CD4-positive, alpha-beta T cell treated with Interleukin-6 for 4 hours (primary cell): ENCODE results near the gene CDK18.
"Not testable (repeated sequence)": the region's sequence is repeated elsewhere in the genome, so short reads cannot be mapped to it uniquely, and the experiment has no call there.

Experiments used
- DNase-seq: peaks from one replicate; pipeline ENCODE4 v3.0.0-alpha.2; 2020; ENCODE audit warnings: mixed read lengths

CDK18 gene

DNA sequence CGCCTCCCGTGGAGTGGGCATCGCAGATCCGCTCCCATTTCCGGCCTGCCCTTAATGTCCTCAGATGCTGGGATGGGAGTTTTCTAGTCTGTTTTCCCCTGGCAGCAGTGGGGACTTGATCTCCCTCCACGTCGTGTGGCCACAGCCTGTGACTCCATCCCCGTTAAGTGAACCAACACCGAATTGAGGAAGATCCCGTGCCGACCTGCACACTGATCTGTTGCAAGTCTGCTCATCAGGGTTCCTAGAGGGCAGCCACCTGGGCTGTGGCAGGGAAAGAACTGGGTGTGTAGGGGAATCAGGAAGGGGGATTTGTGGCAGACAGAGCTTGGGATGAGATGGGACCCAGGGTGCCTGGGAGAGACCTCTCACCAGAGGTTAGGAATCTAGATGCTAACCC, 23.3 kb upstream of the CDK18 start:
- no peak for DNase-seq

DNA sequence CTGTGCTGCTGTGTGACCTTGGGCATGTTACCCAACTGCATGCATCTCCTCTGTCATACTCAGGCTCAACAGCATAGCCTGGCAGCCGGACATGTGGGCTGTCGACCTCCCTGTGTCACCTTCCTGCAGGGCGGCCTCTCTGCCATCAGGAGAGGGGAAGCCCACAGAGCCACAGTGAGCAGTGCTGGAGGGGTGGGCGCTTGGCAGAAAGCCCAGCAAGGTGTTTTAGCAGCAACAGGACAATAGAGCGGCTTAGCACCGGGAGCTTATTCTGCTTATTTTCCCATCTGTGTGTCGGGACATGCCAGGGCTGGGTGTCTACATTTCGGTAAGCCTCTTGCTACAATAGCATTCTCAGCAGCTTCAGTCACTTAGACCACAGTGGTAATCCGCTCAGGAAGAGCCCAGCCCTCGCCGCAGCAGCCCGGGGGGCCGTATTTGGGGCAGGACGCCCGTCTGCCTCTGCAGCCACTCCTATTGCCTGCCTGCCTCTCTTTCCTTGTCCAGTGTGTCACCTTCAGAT, 22.8 kb upstream of the CDK18 start:
- DNase-seq, result no peak

- not testable (repeated sequence) for DNase-seq
These were observed 21.9 kb upstream of the CDK18 start for GRCh38 chr1:205482587-205482986.

GRCh38 chr1:205483372-205483771, 21.1 kb upstream of the CDK18 start:
- no peak for DNase-seq

- peak; percentile 69 for DNase-seq
These were observed 19.2 kb upstream of the CDK18 start for GRCh38 chr1:205484985-205485967.

GRCh38 chr1:205486258-205486657, 18.2 kb upstream of the CDK18 start:
- DNase-seq, result no peak

- peak; percentile 53 for DNase-seq
These were observed 16.3 kb upstream of the CDK18 start for GRCh38 chr1:205488074-205488723.

GRCh38 chr1:205491794-205492193, 12.7 kb upstream of the CDK18 start:
- DNase-seq, result no peak

DNA sequence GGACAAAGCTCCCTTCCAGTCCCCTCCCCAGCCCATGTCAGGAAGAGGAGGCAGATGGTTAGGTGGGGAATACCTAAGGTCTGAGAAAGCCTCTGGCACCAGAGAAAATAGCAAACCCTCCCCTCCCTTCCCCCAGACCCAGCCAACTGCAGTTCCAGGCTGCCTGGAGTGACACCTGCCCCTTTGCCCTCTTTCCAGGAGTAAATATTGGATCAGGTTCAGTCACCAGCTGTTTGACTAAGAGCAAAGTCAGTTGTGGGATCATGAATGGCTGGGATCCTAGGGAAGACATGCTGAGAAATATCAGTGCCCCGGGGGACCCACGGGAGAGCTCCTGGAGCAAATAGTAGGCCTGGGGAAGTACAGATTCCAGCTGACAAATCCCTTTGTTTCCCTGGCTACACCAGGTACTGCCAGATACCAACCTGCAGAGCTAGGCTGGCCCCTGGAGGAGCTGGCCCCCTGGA, 12.2 kb upstream of the CDK18 start:
- no peak for DNase-seq

- DNase-seq, result no peak
These were observed 11.7 kb upstream of the CDK18 start for GRCh38 chr1:205492774-205493173.

DNA sequence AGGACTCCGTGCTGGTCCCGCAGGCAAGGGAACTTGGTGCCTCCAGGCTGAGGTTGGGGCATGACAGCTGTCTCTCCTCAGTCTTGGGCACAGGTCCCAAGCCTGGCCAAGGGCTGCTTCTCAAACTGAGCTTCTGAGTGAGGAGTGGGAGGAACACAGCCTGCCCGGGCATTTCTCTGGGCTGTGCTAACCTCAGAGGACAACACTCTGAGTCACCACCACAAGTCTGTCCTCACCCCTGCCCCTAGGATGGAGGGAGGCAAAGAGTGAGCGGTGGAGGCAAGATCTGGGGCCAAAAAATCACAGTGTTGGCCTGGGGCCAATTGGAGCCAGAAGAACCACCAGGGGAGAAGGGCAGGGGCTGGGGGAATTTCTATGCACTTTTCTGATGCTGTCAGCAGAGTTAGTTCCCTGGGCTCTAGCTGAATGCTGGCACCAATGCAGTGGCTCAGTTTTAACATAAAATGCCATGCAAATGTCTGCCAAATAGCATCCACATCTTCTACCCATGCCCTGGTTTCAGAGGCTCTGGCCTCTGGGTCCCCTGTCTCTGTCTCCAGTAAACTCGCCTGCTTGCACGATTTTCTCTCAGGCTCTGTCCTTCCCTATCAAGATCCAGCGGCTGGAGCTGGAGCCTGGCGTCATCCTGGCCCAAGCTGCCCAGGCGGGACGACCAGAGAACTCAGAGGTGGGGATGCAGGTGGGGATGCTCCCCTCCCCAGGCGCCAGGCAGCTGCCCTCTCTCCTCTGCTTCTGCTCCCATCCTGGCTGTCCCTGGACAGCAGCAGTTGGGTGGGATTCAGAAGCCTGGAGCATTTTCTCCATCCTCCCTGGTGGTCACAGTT, 11.0 kb upstream of the CDK18 start:
- DNase-seq, result no peak

GRCh38 chr1:205494115-205494514, 10.4 kb upstream of the CDK18 start:
- no peak for DNase-seq

DNA sequence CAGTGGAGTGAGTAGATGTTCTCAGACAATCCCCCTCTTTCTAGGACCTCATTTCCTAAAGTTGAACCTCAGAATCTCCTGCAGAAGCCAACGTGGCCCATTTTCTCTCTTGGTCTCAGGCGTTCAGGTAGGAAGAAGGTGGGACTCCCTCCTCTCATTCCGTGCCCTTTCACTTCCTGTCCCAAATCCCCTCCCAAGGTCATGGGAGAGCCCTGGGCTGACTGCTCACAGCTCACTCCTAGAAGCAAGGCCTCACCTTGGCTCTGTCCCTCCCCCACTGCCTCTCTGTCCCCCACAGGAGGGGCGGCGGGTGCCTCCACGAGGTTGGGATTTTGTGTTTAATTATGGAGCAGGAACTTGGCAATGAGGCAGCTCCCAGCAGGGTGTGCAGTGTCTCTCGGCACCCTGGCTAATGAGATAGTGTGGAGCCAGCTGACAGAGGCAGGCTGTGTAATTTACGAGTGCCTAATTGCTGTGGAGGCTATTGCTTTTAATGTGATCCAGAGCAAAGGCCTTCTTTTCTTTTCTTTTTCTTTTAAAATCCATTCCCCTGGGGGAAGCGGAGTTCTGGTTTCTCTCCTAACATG, 9.1 kb upstream of the CDK18 start:
- no peak for DNase-seq

- no peak for DNase-seq
These were observed 7.8 kb upstream of the CDK18 start for GRCh38 chr1:205496661-205497060.

- DNase-seq, result no peak
These were observed 7.1 kb upstream of the CDK18 start for GRCh38 chr1:205497351-205497750.

- no peak for DNase-seq
These were observed 4.7 kb upstream of the CDK18 start for GRCh38 chr1:205499789-205500188.

GRCh38 chr1:205500240-205501233, 3.9 kb upstream of the CDK18 start:
- DNase-seq, result no peak

DNA sequence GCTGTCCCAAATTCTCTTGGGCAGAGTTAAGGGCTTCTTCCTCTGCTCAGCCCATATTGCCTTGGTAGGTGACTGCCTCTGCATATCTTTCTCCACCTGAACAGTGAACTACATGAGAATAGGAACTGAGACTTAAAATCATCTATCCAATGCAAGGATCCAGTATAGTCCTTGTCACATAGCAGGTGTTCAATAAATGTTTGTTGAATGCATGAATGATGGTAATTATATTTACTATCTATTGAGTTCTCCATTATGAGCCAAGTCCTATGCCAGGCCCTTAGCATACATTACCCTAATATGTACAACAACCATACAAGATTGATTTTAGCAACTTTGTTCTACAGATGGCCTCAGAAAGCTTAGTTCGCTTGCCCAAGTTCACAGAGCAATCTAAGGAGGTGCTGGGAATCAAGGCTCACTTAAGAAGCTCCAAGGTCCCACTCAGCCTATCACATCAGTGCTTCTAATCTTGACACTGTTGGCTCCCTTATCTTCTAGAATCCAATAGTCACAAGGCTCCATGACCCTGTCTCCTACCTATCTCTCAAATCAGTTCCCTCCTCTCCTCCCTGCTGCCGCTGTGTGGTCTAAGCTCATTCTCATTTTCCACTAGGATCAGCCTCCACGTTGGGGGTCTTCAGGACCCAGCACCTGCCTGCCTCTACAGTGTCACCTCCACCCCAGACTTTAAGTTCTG, 2.2 kb upstream of the CDK18 start:
- DNase-seq, result no peak

- DNase-seq, result no peak
These were observed 1.5 kb upstream of the CDK18 start for GRCh38 chr1:205502992-205503391.

- no peak for DNase-seq
These were observed 734 bp downstream of the CDK18 start for GRCh38 chr1:205505076-205505729.
